ENCODE results near the gene DCLK1.
"Not testable (repeated sequence)": the region's sequence is repeated elsewhere in the genome, so short reads cannot be mapped to it uniquely, and the experiment has no call there.

The DCLK1 gene

GRCh38 chr13:36130552-36131221 lies 495 bp downstream of the DCLK1 start:
- DNase-seq = no peak

DNA sequence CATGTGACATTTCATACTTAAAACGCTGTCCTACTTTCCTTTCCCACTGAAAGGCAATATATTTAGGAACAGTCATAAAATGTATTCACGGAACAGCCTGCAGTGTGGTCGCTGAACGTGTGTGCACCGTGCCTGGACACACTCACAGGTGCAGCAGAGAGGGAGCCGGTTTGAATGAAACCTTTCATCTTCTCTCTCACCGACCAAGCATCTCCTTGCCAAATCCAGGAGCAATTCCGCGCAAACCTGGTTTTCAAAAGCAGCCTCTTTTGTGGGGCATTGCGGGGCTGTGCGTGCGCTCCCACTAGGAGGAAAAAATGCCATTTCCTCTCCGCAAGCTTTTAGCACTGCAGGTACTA lies 1.0 kb downstream of the DCLK1 start:
- no peak for DNase-seq

- DNase-seq = no peak
These were observed 1.6 kb downstream of the DCLK1 start for GRCh38 chr13:36129539-36129938.

DNA sequence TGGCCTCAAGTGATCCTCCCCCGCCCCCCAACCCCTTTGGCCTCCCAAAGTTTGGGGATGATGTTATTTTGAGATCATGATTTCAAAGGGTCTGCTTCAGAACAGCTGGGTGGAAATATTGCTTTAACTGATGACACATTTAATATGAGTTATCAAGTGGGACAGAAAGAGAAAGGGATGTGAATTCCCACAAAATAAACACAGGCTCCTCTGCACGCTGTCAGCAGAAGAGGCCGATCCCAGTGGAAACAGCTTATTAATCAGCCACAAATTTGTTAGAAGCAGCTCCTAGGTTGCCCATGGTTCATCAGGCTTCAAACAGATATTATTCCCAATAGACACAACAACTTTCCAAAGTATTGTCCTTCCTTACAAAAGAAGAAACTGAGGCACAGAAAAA lies 4.7 kb downstream of the DCLK1 start:
- DNase-seq = no peak

DNA sequence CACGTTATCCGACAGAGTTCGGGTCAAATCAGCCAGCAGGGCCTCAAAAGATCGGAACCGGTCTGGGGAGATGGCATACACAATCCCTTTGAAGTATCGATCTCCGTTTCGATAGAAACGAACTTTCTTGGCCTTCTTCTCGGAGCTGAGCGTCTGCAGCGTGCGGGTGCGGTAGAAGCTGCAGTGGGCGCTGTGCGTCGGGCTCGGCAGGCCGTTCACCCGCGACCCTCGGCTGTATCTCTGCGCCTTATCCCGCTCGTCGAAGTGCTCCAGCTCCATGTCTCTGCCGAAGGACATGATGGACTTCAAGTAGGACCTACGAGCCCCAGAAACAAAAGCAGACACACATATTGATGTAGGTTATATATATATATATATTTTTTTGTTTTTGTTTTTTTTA lies 5.3 kb downstream of the DCLK1 start:
- no peak for DNase-seq

DNA sequence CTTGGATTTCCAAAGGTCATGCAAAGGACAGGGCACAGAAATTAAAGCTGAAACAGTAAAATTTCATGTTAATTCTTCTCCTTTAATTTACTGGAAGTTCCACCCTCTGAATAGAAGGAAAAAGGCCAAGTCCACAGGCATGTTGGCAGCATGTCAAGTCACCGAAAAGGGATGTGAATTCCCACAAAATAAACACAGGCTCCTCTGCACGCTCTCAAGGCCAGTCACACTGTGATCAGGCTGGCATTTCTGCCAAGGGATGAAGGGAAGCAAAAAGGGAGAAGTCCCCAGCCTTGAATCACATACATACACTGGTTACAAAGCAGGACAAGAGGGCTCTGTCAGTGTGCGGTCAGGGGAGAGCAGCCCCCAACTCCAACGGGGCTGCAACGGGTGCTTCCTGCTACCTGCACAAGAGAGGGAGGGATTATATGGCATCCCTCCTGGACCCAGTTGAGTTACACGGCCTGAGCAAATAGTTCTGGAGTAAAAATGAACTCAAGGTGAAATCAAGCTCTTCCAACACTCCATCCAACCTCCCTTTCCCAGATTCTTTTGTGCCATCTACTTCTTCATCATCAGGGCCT lies 6.9 kb downstream of the DCLK1 start:
- no peak for DNase-seq

- no peak for DNase-seq
These were observed 15.9 kb downstream of the DCLK1 start for GRCh38 chr13:36115306-36115705.

DNA sequence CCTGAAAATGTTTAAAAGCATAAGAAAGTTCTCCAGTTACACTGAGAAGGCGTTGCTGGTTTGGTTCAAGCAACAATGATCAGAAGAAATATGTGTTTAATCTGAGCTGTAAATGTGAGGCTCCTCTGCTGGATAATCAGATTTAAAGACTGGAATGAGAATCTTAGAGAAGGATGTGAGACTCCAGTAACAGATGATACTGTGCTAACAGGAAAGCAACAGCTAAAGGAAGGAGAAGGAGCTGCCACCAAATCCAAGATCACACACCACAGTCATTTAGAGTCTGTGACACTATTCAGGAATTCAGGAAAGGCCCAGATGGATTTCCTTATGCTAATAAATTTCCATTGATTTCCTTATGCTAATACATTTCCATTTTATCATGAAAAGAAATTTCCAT lies 16.9 kb downstream of the DCLK1 start:
- DNase-seq = no peak

- DNase-seq = no peak
These were observed 22.2 kb downstream of the DCLK1 start for GRCh38 chr13:36108954-36109353.

DNA sequence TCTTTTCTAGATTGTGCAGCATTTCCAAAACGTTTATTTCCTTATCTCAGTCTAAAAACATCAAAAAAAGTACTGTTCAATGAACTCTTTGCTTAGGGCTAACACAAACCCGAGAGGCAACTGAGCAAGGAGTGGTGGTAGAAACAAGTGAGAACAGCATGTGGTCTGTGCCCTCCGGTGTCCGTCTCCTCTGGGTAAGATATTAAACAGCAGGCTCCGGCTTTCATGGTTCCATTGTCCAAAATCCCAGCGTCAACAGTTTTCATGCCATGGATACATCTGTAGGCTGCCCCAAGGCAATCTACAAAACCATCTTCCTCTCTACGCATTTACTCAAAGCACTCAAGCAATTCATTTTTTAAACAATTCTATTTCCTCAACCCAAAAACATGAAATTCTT lies 22.8 kb downstream of the DCLK1 start:
- DNase-seq = no peak

- no peak for DNase-seq
These were observed 23.7 kb downstream of the DCLK1 start for GRCh38 chr13:36107521-36107920.

DNA sequence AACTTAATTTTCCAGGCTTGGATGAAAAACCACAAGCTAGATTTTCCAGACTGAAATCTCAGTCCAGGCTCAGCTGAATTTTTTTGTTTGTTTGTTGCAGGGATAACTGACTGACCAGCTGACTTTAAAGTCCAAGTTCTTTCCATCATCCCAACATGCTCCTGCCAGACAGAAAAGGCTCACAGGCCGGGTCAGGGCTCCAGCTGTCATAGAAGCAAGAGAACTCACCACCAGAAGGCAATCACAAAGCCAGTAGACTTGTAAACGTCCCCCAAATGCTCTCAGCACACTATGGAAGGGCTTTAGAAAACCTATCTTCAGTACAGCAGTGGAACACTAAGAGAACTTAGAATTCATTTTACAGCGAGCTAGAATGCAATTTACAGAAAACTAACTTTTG lies 25.5 kb downstream of the DCLK1 start:
- no peak for DNase-seq

DNA sequence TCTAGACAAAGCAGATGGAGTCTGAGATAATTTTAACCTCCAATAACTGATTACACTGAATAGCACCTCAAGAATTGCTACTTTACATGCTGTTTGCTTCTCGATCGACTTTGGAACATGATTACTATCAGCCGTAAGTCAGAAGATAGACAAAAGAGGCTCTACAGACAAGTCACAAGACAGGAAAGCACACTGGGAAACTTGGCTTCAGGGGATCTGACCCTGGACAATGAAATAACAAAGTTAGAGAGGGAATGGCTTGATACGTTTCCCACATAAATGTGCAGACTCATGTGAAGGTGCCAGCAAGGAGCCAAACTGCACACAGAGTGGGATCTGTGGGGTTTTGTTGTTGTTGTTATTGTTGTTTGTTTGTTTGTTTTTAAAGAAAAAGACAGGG lies 28.5 kb downstream of the DCLK1 start:
- DNase-seq = no peak

GRCh38 chr13:36101907-36102306 lies 29.3 kb downstream of the DCLK1 start:
- not testable (repeated sequence) for DNase-seq

- DNase-seq = no peak
These were observed 30.0 kb downstream of the DCLK1 start for GRCh38 chr13:36101157-36101556.

DNA sequence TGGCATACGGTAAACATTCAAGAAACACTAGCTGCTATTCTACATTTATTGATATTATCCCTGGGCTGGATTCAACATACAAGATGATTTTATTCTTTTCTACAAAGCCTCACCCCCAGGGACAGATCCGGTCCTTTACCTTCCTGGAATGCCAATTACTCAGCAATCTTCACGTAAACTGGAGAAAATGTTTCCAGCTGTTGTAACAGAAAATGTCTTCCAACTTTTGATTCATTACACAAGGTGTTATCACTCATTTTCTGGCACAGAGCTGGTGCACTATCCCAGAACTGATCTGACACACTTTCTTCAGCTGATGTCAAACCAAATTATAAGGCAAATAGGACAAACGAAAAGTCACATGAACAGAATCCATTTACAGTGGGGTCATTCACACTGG lies 33.1 kb downstream of the DCLK1 start:
- DNase-seq = no peak

DNA sequence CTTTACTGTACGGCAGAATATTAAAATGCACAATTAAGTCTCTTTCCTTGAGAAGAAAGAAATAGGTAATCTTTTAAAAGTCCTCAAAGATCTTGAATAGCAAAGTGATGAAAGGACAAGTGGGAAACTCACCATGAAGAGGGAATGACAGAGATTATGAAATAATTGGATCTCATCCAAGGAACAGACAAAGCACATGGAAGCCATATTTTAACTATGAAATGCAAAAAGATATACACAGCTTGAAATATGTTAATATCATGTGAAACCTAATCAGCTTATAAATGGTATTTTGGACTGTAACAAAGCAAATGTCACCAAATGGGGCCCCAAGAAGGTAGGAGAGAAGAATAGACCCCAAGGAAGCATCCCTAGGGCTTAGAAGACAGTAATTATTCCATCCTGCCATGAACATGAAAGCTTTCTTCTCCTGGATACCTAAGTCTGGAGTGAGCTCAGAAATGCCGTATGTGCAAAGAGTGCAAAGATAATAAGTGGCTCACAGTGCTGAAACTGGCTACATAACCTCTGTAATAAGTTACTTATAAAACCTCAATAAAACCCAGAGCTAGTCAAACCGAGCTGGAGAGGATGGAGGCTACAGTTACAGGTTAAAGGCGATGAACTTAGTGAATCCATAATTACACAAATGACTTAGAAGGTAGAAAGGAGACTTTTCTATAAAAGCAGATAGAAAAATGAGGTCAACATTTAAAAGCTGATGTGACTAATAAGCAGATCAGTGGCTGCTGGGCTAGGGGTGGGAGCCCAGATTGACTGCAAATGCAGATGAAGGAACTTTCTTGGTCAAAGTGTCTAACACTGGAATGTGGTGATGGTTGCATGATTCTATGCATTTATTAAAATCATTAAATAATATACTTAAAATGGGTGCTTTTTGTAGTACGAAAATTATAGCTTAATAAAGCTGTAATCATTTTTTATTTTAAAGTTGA lies 34.4 kb downstream of the DCLK1 start:
- no peak for DNase-seq

DNA sequence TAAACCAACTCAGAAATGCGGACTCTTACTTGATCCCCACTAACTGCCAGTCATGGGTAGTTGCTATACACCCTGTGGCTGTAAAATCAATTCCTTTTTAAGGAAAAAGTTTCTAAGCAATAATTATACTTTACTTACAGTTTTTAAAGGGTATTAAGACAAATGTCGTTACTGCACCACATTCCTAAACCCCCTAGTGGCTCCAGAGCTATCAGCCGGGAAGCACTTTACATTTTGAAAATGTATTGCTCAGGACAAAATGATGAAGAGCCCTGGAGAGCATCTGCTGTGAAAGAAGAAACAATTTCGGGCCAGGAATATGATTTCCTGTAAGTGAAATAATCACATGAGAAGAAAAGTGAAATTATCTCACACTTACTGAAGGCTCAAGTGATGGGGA lies 36.7 kb downstream of the DCLK1 start:
- no peak for DNase-seq

DNA sequence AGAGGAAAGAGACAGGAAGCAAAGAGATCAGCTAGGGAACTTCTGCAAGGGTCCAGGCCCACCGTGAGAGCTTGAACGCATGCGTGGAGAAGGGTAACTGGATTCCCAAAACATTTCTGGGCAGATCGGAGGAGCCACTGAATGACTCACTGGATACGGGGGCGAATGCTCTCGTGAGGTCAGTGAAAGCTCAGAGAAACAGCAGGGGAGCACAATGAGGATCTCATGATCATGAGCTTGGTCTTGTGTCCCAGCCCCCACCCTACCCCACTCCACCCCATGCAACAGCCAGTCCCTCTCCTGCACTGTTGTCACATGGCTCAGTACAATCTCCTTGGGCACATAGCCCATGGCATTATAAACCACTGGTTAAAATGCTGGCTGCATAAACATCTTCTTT lies 40.6 kb downstream of the DCLK1 start:
- no peak for DNase-seq

DNA sequence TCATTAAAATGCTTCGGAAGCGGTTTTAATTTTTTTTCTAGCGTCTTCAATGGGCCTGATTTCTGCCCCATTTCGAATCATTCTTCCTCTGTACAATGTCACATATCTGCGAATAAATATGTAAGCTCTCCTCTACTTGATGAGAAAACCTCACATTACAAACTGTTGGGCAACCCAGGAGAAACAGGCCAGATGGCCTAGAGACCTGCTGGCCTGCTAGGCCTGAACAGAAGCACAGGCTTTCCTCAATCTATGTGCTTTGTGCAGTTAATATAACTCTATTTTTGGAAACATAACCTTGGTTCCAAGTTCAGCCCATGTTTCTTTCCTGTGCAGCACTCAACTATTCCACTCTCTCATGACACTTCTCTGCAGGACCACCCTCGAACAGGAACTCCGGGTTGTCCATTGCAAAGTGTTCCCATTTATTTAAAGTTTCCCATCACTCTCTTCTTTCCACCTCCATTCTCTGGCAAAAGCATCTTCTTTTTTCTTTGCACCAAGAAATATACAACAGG lies 42.0 kb downstream of the DCLK1 start:
- DNase-seq = no peak

GRCh38 chr13:36088463-36088862 lies 42.7 kb downstream of the DCLK1 start:
- DNase-seq = no peak

DNA sequence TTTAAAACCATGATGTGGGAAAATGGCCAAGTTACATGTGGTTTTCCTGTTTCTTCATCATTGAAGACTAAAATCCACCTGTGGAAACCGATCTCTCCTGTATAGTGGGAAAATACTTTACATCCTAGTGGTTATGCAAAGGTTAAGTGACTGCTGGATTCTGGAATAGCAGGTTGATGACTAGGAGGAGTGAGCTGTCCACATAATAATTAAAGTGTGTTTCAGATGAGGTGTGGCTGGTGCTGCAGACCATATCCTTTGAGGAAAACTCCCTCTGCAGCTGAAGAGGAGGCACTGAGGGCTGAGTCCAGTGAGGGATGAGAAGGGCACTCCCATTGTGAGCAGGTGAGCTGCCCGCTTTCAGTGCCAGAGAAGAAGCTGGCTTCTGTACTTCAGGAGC lies 43.2 kb downstream of the DCLK1 start:
- DNase-seq = no peak

DNA sequence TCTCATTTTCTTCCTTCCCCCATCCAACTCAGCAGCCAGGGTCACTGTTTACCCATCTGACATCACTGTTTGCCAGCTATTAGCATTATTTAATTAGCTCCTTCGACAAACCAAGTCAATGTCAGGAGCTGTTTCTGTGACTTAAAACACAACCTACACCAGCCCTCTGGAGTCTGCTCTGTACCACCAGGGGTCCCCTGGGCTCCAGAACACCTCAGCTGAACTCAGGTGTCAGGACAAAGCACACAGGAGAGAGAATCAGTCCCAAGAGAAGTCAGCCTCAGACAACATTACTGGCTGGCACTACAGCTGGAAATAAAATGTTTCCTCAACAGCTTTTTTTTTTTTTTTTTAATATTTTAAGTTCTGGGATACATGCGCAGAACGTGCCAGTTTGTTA lies 45.1 kb downstream of the DCLK1 start:
- DNase-seq = no peak

- DNase-seq = no peak
These were observed 47.1 kb downstream of the DCLK1 start for GRCh38 chr13:36084131-36084530.

All from central memory CD4-positive, alpha-beta T cell (primary cell).